Upper lobe of left lung (tissue), 4 donors: ENCODE measurements around the gene GABRB1.

Experiments
- CTCF ChIP-seq, 6 experiments: fragments of 450-650 bp in 4 of 6; fragments of 200-600 bp in 2 of 6; sonication (generic) in 2 of 6; IDR thresholded peaks; one replicate each; pipeline ENCODE4 v1.5.1; 2016 to 2019; ENCODE audit warnings: antibody characterized with exemption in 6 of 6
- EP300 ChIP-seq, 4 donors: sonication (generic); formaldehyde crosslinking; IDR thresholded peaks; one replicate each; pipeline ENCODE4 v1.5.1; 2017; ENCODE audit warnings: antibody characterized with exemption in 4 of 4, control low read depth in 2 of 4
- POLR2A ChIP-seq, 4 donors: fragments of 450-650 bp; IDR thresholded peaks; one replicate each; pipeline ENCODE4 v1.5.1; 2016 to 2017; ENCODE audit warnings: antibody characterized with exemption in 4 of 4, mild to moderate bottlenecking in 2 of 4
- POLR2AphosphoS5 ChIP-seq, 2 donors: sonication (generic); formaldehyde crosslinking; IDR thresholded peaks; one replicate each; pipeline ENCODE4 v1.5.1; 2017; ENCODE audit warnings: antibody characterized with exemption in 2 of 2

DNA sequence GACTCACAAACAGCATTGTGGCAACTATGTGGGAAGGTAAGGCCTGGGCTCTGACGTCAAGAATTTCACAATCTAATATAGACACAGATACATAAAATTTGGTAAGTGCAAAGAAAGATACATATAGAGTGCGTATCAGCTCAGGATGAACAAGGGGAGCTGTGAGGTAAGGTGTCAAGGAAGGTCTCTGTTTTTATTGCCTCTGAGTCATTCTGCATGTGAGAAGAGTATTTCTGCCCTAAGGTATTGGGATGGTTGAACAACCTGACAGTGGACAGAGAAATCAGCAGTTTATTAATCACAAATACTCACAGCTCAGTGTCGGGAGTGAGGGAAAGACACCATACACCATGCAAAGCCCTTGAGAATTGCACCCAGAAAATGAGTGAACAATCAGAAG is 342.3 kb downstream of the GABRB1 start:
- TF ChIP-seq CTCF (IDR thresholded peaks at IDR 0.05) (no peak), POLR2AphosphoS5 (IDR thresholded peaks at IDR 0.05) (no peak), POLR2A (IDR thresholded peaks at IDR 0.05) (no peak), EP300 (IDR thresholded peaks at IDR 0.05) (no peak)
